K562 (cell line): ENCODE measurements around the gene NFATC2. TPM values are rescaled to one million over a fixed set of nuclear protein-coding genes. Genes with fewer than 3 reads are reported as not detected.

ENCODE experiments used
- CCNT2 ChIP-seq: IDR thresholded peaks from 2 replicates; pipeline ENCODE4 v1.6.1; 2011; ENCODE audit warnings: borderline replicate concordance, low read depth, mild to moderate bottlenecking, moderate library complexity, mixed read lengths, low read length; ENCODE audit not compliant: insufficient read length; ENCODE audit errors: extremely low read depth
- DPF2 ChIP-seq: fragments of 450-650 bp; IDR thresholded peaks from 2 replicates; pipeline ENCODE4 v1.6.1; 2016
- GTF2F1 ChIP-seq: IDR thresholded peaks from 2 replicates; pipeline ENCODE4 v1.6.1; 2011; ENCODE audit warnings: low read depth, low read length, improper control_type of control experiment
- NR2C2 ChIP-seq, 2 experiments: fragments of 200-800 bp in 1 of 2; sonication (Bioruptor generic) in 1 of 2; sonication (generic) in 1 of 2; formaldehyde crosslinking in 1 of 2; IDR thresholded peaks; 2 replicates each; pipeline versions ENCODE4 v1.6.1 to v1.8.0; 2016 to 2022; ENCODE audit warnings: mild to moderate bottlenecking in 1 of 2, missing compliant biosample characterization in 1 of 2, missing genetic modification characterization in 1 of 2, missing genetic modification reagents in 1 of 2
- polyA plus RNA-seq, 8 experiments: library from polyadenylated mRNA; depleted of rRNA in 4 of 8; stranded (reverse) in 5 of 8; unstranded in 3 of 8; fragments of >200 nt; fragmentation: Nextera tagmentation in 2 of 8; fragmentation: Illumina TruSeq in 1 of 8; extraction: Ambion mirVana in 2 of 8; extraction: Trizol in 1 of 8; gene quantifications; 2 replicates each; pipeline versions ENCODE4 v1.2.1 to v1.2.3, GENCODE V29; 2011 to 2014; ENCODE audit warnings: inconsistent platforms in 1 of 8, missing spikeins in 1 of 8
- total RNA-seq, 7 experiments: library from RNA; depleted of rRNA in 6 of 7; stranded (reverse); fragments of >200 nt in 6 of 7; fragmentation: Illumina TruSeq in 2 of 7; extraction: Trizol in 2 of 7; gene quantifications; 2 replicates each; pipeline versions ENCODE4 v1.2.1 to v1.2.3, GENCODE V29; 2011 to 2021; ENCODE audit warnings: low replicate concordance in 1 of 7
- TF ChIP-seq, protein P1 (sequence below): fragments of 250-450 bp; sonication (Bioruptor Pico); IDR thresholded peaks from 2 replicates; pipeline ENCODE4 v1.5.0; 2020; ENCODE audit warnings: mild to moderate bottlenecking
- TF ChIP-seq, protein P2 (sequence below): fragments of 250-450 bp; sonication (Bioruptor Pico); IDR thresholded peaks from 2 replicates; pipeline ENCODE4 v1.9.0; 2021; ENCODE audit warnings: mild to moderate bottlenecking
- TF ChIP-seq, protein P3 (sequence below), 2 experiments: fragments of 450-650 bp; formaldehyde crosslinking in 1 of 2; IDR thresholded peaks; 2 replicates each; pipeline versions ENCODE4 v1.4.0 to v1.6.1; 2014 to 2020; ENCODE audit warnings: mild to moderate bottlenecking in 2 of 2, borderline replicate concordance in 1 of 2, low read depth in 1 of 2
- TF ChIP-seq, protein P4 (sequence below): fragments of 450-650 bp; conservative IDR thresholded peaks from 2 replicates; pipeline ENCODE4 v1.6.1; 2016; ENCODE audit warnings: missing genetic modification characterization, low read depth, mild to moderate bottlenecking, missing compliant biosample characterization, moderate library complexity

NFATC2 gene
- total and polyA plus RNA-seq, 9 of the 15 experiments (the other 6 are each of a cell fraction or from before 2014, with no cell fraction given), result 1.9 to 11.2 (median 3.0) TPM

DNA sequence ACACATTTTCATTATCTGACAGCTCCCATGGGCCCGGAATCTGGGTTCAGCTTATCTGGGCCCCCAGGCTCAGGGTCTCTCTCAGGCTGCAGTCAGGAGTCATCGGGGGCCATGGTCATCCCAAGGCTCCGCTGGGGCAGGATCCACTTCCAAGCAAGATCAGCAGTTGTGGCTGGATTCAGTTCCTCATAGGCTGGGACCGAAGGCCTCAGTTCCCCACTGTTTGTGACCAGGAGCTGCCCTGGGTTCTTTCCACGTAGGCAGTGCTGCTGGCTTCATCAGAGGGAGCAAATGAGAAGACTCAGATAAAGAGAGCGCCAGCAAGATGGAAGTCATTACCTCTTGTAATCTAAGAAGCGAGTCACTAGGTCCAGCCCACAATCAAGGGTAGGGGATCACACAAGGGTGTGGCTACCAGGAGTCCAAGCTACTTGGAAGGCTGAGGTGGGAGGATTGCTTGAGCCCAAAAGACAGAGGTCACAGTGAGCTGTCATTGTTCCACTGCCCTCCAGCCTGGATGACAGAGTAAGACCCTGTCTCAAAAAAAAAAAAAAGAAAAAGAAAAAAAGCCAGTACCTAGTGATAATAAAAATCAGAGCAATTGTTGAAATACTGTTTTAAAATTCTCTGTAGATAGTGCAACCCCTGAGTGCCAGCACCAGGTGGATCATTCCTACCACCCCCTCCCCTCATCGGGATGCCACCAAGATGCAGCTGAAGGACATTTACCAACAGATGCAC is 162.7 kb downstream of the NFATC2 start (continued):
- TF ChIP-seq DPF2 (peak; percentile 12; the same call in 1 of the 2 replicates), CCNT2 (no peak), NR2C2 (CRISPR knock-in tag; IDR thresholded peaks at IDR 0.05) (no peak), NR2C2 (tag; IDR thresholded peaks at IDR 0.05) (peak; percentile 42; the same call in 1 of the 2 replicates), GTF2F1 (no peak)
- TF ChIP-seq, protein P1, sequence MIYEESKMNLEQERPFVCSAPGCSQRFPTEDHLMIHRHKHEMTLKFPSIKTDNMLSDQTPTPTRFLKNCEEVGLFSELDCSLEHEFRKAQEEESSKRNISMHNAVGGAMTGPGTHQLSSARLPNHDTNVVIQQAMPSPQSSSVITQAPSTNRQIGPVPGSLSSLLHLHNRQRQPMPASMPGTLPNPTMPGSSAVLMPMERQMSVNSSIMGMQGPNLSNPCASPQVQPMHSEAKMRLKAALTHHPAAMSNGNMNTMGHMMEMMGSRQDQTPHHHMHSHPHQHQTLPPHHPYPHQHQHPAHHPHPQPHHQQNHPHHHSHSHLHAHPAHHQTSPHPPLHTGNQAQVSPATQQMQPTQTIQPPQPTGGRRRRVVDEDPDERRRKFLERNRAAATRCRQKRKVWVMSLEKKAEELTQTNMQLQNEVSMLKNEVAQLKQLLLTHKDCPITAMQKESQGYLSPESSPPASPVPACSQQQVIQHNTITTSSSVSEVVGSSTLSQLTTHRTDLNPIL (CRISPR knock-in tag), result no peak
- TF ChIP-seq, protein P2, sequence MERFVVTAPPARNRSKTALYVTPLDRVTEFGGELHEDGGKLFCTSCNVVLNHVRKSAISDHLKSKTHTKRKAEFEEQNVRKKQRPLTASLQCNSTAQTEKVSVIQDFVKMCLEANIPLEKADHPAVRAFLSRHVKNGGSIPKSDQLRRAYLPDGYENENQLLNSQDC (CRISPR knock-in tag), result no peak
- TF ChIP-seq, protein P3, sequence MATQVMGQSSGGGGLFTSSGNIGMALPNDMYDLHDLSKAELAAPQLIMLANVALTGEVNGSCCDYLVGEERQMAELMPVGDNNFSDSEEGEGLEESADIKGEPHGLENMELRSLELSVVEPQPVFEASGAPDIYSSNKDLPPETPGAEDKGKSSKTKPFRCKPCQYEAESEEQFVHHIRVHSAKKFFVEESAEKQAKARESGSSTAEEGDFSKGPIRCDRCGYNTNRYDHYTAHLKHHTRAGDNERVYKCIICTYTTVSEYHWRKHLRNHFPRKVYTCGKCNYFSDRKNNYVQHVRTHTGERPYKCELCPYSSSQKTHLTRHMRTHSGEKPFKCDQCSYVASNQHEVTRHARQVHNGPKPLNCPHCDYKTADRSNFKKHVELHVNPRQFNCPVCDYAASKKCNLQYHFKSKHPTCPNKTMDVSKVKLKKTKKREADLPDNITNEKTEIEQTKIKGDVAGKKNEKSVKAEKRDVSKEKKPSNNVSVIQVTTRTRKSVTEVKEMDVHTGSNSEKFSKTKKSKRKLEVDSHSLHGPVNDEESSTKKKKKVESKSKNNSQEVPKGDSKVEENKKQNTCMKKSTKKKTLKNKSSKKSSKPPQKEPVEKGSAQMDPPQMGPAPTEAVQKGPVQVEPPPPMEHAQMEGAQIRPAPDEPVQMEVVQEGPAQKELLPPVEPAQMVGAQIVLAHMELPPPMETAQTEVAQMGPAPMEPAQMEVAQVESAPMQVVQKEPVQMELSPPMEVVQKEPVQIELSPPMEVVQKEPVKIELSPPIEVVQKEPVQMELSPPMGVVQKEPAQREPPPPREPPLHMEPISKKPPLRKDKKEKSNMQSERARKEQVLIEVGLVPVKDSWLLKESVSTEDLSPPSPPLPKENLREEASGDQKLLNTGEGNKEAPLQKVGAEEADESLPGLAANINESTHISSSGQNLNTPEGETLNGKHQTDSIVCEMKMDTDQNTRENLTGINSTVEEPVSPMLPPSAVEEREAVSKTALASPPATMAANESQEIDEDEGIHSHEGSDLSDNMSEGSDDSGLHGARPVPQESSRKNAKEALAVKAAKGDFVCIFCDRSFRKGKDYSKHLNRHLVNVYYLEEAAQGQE (IDR thresholded peaks at IDR 0.05; ENCODE audit: borderline replicate concordance), result no peak
- TF ChIP-seq, protein P3 (CRISPR knock-in tag; IDR thresholded peaks at IDR 0.05; ENCODE audit: low read depth), result 0 out of 2 replicates have a peak, but pooled peaks have one; percentile 18
- TF ChIP-seq, protein P4, sequence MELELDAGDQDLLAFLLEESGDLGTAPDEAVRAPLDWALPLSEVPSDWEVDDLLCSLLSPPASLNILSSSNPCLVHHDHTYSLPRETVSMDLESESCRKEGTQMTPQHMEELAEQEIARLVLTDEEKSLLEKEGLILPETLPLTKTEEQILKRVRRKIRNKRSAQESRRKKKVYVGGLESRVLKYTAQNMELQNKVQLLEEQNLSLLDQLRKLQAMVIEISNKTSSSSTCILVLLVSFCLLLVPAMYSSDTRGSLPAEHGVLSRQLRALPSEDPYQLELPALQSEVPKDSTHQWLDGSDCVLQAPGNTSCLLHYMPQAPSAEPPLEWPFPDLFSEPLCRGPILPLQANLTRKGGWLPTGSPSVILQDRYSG (tag), result no peak
